ENCODE results near the gene KLHL29.

The KLHL29 gene

GRCh38 chr2:23692263-23692662, 307.3 kb downstream of the KLHL29 start:
- no peaks in the 10 kb centered on the region for H3K36me3 ChIP-seq (replicated peaks; ENCODE audit: insufficient read depth, low read length)
- H2AFZ ChIP-seq (ENCODE audit: low read length), result no peak overlapping the region
- H3K4me3 ChIP-seq (ENCODE audit: low read length), result no peak overlapping the region
- H3K9me3 ChIP-seq (replicated peaks; ENCODE audit: insufficient read depth, low read length), result no peaks in the 10 kb centered on the region
- H3F3A ChIP-seq (ENCODE audit: insufficient read depth, low read length), result no peaks in the 10 kb centered on the region
- DNase-seq, result no peak
- H4K20me1 ChIP-seq (ENCODE audit: insufficient read depth, low read length), result no peaks in the 10 kb centered on the region
- no peaks in the 10 kb centered on the region for H3K9me2 ChIP-seq (replicated peaks; ENCODE audit: insufficient read depth, low read length)
- H3K4me1 ChIP-seq (ENCODE audit: low read length), result no peaks in the 10 kb centered on the region
- no peak overlapping the region for H3K9ac ChIP-seq (ENCODE audit: low read length)
- H3K4me2 ChIP-seq (ENCODE audit: low read depth, low read length), result no peak overlapping the region
- H3K79me2 ChIP-seq (ENCODE audit: low read length), result no peaks in the 10 kb centered on the region
- no peak overlapping the region for H3K27ac ChIP-seq (ENCODE audit: low read length)
- TF ChIP-seq EZH2 (optimal IDR thresholded peaks at IDR 0.05; ENCODE audit: low read depth, low read length) (no peak), EZH2phosphoT487 (IDR thresholded peaks at IDR 0.05; ENCODE audit: low read length) (no peak), CTCF (IDR thresholded peaks at IDR 0.05; ENCODE audit: low read length) (no peak)
- no peaks in the 10 kb centered on the region for H3K27me3 ChIP-seq (replicated peaks; ENCODE audit: insufficient read depth, low read length)

- H3K79me2 ChIP-seq (ENCODE audit: low read length), result no peaks in the 10 kb centered on the region
- no peak overlapping the region for H2AFZ ChIP-seq (ENCODE audit: low read length)
- no peaks in the 10 kb centered on the region for H4K20me1 ChIP-seq (ENCODE audit: insufficient read depth, low read length)
- H3K9me3 ChIP-seq (replicated peaks; ENCODE audit: insufficient read depth, low read length), result no peaks in the 10 kb centered on the region
- H3K27ac ChIP-seq (ENCODE audit: low read length), result no peak overlapping the region
- no peak overlapping the region for H3K4me2 ChIP-seq (ENCODE audit: low read depth, low read length)
- H3F3A ChIP-seq (ENCODE audit: insufficient read depth, low read length), result no peaks in the 10 kb centered on the region
- TF ChIP-seq EZH2phosphoT487 (IDR thresholded peaks at IDR 0.05; ENCODE audit: low read length), result no peak
- TF ChIP-seq CTCF (IDR thresholded peaks at IDR 0.05; ENCODE audit: low read length), result no peak
- no peak for TF ChIP-seq EZH2 (optimal IDR thresholded peaks at IDR 0.05; ENCODE audit: low read depth, low read length)
- no peaks in the 10 kb centered on the region for H3K9me2 ChIP-seq (replicated peaks; ENCODE audit: insufficient read depth, low read length)
- no peak for DNase-seq
- no peaks in the 10 kb centered on the region for H3K4me1 ChIP-seq (ENCODE audit: low read length)
- H3K9ac ChIP-seq (ENCODE audit: low read length), result no peak overlapping the region
- H3K4me3 ChIP-seq (ENCODE audit: low read length), result no peak overlapping the region
- no peaks in the 10 kb centered on the region for H3K27me3 ChIP-seq (replicated peaks; ENCODE audit: insufficient read depth, low read length)
- H3K36me3 ChIP-seq (replicated peaks; ENCODE audit: insufficient read depth, low read length), result no peaks in the 10 kb centered on the region
Measured at GRCh38 chr2:23692851-23693605, 308.0 kb downstream of the KLHL29 start.

GRCh38 chr2:23693606-23693951, 308.6 kb downstream of the KLHL29 start:
- H3K9ac ChIP-seq (ENCODE audit: low read length), result no peak overlapping the region
- H3K36me3 ChIP-seq (replicated peaks; ENCODE audit: insufficient read depth, low read length), result no peaks in the 10 kb centered on the region
- no peaks in the 10 kb centered on the region for H3K9me2 ChIP-seq (replicated peaks; ENCODE audit: insufficient read depth, low read length)
- DNase-seq, result no peak
- no peak overlapping the region for H2AFZ ChIP-seq (ENCODE audit: low read length)
- H3F3A ChIP-seq (ENCODE audit: insufficient read depth, low read length), result no peaks in the 10 kb centered on the region
- TF ChIP-seq EZH2 (optimal IDR thresholded peaks at IDR 0.05; ENCODE audit: low read depth, low read length) (no peak), EZH2phosphoT487 (IDR thresholded peaks at IDR 0.05; ENCODE audit: low read length) (no peak), CTCF (IDR thresholded peaks at IDR 0.05; ENCODE audit: low read length) (no peak)
- no peak overlapping the region for H3K4me3 ChIP-seq (ENCODE audit: low read length)
- H3K27me3 ChIP-seq (replicated peaks; ENCODE audit: insufficient read depth, low read length), result no peaks in the 10 kb centered on the region
- no peaks in the 10 kb centered on the region for H3K79me2 ChIP-seq (ENCODE audit: low read length)
- H4K20me1 ChIP-seq (ENCODE audit: insufficient read depth, low read length), result no peaks in the 10 kb centered on the region
- no peaks in the 10 kb centered on the region for H3K9me3 ChIP-seq (replicated peaks; ENCODE audit: insufficient read depth, low read length)
- no peak overlapping the region for H3K4me2 ChIP-seq (ENCODE audit: low read depth, low read length)
- H3K4me1 ChIP-seq (ENCODE audit: low read length), result no peaks in the 10 kb centered on the region
- no peak overlapping the region for H3K27ac ChIP-seq (ENCODE audit: low read length)
